Fibroblast of skin of right quadriceps (primary cell): ENCODE measurements around the gene GALNT9.

Source experiments
- DNase-seq: peaks from one replicate; pipeline ENCODE4 v3.0.0-alpha.2; 2013

The GALNT9 gene

DNA sequence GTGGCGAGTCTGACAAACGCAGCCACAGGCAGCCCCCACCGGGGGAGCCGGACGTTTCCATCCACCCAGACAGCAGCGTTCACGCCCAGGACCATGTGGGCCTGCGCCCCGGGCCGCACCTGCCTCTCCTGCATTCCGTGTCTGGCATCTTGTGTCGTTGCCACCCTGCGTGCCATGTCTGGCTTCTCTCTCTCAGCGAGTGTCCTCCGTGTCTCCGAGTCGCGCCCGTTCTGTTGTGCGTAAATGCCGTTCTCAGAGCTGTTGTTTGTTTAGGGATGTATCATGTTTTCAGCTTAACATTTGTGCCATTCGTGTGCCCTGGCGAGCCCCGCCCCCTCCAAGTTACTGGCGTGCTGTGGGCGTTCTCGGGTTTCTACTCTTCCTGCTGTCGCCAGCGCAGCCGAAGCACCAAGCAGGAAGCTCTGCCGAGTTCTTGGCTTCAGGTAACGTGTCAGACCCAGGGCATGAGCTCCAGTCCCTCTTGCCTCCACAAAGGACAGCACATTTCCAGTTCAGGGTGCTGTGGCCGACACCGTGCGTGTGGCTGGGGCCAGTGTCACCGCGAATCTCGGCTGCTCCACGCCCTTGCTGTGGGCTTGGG is 150.5 kb downstream of the GALNT9 start:
- DNase-seq = no peak

DNA sequence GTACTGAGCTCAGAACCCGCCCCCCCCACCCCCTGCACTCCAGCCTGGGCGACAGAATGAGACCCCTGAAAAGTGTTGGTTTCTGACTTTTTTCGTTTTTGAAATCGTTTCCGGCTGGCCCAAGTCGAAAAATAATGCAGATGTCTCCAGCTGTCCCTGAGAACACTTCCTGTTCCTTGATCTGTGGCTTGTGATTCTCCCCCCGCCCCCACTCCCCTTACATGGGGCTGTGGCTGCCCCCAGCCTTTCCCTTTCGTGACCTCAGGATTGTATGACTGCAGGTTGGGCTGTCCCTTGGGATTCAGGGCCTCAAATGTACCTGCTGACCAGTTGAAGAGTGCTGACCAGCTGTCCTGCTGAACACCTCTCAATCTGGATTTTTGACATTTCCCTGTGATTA is 151.1 kb downstream of the GALNT9 start:
- DNase-seq = no peak

DNA sequence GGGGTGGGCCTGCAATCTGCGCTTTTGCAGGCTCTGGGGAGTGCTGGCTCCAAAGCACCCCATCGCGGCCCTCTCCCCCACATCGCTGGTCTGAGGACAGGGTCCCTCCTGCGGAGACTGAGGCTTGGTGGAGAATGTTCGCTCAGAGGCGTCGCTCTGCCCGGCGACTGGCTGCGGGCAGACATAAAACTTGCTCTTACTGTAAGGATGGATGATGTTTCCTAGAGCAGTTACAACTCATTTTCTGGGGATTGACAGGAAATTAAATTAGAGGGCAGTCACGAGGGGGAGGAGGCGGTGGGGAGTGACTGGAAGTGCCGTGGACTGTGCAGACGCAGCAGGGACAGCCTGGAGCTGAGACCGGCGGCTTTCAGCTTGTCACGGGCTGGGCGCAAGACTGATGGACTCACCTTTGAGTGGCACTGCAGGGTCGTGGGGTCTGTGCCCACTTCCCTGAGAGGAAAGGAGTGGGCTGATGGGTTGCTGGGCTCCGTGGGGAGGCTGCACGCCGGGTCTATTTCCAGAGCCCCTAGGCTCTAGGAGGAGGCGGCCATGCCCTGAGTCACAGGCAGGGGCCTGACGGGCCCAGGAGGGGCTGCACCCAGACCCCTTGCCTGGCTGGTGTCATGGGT is 152.4 kb downstream of the GALNT9 start:
- DNase-seq = no peak

DNA sequence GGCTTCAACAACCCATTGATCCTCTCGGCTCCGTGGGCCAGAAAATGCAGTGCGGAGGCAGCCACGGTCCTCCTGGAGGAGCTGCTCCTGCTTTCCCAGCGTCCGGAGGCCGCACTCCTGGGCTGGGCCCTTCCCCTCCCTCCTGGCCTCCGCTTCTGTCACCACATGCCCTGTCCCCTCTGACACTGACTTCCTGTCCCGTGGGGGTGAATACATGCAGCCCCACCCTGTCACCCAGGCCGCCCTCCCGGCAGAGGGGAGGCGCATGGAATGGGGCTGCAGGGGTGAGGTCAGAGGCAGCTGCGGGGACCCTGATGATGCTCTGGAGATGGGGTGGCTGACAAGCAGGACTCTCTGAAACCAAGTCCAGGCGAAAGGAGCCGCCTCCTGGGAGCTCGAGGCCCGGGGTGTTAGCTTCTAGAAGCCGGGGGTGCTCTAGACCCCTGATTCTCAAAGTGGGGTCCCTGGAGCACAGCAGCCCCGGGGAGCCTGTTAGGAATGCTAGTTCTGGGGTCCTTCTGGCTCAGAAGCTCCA is 152.9 kb downstream of the GALNT9 start:
- no peak for DNase-seq

DNA sequence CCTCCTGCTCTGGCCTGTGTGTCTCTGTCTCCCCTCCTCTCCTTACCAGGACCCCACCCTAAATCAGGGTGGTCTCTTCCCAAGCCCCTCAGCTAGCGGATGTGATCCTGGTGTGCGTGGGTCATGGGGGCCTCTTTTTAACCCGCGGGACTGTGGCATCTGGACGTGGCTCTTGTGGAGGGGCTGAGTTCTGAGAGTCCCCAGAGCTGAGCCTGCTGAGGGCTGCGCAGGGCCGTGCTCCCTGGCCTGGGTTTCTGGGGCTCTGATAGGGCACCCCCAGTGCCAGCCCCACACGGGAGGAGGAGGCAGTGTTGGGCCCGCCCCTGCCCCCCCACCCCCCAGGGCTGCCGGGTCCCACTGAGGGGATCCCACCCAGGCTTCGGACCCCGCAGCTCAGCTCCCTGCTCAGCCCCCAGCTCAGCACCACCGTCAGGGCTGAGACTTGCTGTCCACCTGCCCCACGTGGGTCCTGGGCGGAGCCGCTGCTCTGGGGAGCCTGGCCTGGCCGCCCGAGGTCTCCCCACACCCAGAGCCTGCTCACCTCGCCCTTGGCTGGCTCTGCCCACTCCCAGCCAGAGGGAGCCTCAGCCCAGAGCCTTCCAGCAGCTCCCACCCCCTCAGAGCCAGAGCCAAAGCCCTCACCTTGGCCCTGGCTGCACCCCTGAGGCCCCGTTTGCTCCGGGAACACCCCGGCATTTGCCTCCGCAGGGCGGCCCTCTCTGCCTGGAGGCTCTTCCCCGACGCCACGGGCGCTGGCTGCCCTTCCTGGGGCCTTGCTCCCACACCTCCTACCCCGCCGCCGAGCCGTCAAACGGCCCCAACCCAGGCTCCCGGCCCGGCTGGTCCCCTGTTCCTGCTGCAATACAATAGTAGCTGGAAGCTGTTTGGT is 153.6 kb downstream of the GALNT9 start:
- DNase-seq = no peak

DNA sequence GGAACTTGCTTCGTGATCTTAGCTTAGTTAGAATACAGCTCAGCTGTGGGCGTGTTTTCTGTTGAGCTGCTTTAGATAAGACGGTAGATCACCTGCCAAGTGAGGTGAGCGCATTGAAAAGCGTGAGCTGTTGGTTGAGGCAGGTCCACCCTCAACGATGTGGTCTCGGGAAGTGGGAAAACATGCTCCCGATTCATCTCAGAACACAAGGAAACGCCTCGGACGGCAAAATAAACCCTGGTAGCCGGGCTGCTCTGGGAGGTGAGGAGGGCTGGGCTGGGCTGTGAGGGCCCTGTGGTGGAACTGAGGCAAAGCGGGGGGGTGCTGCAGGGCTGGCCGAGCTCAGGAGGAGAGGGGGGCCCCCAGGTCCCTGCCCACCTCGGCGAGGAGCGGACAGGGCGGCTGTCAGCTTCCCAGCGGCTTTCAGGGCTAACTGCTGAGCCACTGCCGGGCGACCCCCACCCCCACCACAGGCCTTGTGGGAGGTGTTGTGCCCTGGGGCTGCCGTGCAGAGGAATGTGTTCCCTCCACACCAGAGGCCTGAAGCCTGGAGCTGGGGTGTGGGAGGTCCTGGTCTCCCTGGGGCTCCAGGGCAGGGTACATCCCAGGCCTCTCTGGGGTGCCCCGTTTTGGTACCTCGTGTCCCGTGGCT is 154.4 kb downstream of the GALNT9 start:
- DNase-seq = no peak

DNA sequence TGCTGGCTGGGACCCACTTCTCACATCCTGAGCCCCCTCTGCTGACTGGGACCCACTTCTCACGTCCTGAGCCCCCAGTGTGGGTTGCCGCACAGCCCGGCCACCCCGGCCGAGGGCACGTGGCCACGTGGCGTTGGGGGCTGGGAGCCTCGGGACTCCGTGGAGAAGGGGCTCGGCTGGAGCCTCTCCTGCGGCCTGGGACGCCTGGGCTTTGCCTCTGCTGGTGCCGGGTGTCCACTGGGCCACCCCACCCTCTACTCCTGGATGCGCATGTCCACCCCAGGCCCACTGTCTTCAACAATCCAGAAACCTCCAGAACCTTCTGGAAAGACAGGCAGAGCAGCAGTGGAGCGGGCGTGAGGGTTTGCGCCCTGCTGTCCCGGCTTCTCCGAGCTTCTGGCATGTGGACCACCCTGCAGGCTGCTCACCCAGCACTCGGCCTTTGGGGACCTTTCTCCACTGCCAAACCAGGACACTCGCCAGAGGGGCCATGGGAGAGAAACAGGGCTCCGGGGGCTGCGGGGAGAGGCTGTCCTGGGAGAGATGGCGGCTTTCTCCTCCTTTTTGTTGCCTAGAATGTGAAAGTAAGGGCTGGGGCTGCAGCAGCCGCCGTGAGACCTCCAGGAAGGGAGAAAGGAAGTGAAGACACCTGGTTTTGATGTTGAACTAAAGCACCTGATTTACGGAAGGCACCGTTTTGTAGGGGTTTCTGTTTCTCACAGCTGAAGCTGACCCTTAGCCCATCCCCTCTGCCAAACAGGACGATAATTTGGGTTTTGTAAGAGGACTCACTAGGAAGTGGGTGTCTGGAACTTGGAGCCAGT is 155.2 kb downstream of the GALNT9 start:
- DNase-seq = no peak

DNA sequence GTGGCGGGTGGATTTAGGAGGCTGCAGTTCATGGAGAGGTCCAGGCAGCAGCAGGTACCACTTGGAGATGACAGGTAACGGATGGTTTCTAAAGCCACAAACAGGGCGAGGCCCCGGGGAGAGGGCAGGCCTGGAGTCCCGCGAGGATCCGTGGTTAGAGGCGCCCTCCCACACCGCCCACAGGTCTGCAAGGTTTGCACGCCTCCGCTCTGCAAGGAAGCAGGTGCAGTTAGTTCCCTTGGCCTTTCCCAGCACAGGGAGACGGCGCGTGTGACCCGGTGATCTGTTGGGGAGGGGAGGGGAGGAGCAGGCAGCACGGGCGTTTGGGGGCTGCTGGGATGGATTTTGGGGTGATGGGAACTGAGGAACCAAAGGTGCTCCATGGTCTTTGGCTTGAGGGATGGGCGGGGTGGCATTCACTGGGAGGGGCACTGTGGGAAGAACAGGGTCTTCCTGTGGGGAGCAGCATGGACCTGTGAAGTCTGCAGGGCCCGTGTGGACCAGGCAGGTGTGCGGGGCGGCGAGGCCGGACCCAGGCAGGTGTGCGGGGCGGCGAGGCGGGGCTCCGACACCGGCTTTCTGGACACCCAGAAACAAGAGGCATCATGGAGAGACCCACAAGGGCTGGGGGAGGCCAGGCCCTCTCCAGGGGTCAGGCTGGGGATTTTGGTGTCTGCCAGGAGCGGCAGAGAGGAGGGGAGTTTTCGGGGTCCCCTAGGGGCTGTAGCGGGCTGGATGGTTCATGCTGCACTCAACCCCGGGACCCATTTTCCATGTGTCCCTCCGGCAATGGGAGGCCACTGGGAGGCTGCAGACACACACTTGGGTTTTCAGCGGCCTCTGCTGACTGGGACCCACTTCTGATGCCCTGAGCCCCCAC is 156.0 kb downstream of the GALNT9 start:
- DNase-seq = no peak

DNA sequence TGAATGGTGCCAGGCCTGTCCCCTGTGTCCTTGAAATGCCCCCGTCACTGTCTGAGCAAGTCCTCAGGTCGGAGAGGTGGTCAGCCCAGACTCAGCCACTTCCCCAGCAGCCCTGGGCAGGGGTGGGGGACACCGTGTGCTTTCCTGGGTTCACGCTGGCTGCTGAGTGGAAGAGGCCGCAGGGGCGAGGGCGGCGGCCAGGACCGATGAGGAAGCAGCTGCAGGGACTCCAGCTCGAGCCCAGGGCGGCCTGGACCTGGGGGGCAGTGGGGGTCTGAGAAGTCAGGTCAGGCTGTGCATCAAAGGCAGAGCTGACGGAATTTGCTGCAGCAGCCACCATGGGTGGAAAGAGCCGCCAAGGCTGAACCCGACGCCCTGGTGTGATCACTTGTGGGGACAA is 156.8 kb downstream of the GALNT9 start:
- DNase-seq = no peak

DNA sequence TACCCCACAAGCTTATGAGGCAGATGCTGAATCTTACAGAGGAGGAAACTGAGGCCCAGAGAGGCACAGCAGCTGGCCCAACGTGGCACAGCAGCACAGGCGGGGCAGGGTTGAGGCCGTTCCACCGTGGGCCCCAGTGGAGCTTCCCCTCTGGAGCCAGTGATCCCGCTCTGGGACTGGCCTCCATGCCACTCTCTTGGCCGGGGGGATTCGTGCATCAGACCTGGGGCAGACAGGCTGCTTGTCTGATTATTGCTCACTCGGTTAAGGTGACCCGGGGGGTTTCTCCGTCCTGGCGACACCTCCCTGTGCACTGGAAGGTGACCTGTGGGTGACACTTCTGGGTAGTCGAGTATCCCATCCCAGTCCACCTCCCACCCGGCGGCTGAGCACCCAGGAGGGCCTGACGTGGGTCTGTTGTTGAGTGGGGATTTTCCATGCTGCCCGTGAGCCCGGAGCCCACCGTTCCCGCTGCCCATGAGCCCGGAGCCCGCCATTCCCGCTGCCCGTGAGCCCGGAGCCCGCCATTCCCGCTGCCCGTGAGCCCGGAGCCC is 157.3 kb downstream of the GALNT9 start:
- DNase-seq = no peak

DNA sequence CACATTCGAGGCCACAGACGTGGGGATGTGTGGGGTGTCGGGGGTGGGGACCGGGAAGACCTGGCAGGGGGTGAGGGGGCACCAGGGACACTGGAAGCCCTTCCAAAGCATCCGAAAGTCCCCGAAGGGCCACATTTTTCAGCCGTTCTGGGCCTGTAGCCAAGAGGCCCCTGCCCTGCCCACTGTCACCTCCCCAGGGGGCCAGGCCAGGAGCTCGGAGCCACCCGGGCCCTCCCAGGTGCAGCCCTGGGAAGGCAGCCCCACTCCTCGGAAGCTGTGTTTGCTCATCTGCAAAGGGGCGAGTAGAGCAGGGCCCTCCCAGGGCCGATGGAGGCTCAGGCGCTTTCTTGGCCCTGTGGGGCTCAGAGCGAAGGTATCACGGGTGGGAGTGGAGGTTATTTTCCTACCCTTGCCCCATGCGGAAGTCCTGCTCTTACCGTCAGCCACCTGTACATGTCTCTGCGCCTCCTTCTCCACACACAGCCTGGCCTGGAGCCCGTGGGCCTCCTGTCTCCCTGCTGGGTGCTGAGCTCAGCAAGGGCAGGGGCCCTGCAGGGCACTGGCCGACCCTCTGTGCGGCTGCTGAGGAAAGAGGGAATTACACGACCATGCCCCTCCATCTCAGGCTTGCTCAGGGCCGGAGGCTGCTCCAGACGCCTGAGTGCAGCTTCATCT is 158.0 kb downstream of the GALNT9 start:
- DNase-seq = no peak

DNA sequence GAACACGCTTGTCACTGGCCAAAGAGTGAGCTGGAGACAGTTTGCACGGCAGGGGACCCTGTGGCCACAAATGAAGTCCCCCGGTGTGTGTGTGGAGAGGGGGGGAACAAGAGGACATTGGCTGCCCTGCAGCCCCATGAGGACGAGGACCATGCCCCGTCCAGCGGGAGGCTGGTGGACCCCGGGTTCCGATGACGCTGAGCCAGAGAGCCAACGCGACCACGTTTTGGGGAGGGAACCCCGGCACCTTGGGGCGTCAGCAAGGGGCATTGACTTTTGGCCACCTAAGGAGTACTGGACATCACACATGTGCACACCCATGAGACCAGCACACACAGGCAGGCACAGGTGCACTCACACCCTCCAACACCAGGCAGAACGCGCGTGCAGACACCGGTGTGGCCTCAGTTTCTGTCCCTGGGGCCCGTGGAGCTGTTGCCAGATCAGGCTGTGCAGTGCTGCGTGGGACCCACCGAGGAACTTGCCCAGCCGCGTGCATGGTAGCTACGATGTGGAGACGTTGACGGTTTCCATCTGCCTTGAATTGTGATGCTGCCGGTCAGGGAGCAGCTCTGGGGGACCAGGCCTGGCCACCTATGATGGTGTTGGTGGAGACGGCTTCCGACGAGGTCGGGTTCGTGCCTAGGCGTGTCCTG is 158.6 kb downstream of the GALNT9 start:
- no peak for DNase-seq

DNA sequence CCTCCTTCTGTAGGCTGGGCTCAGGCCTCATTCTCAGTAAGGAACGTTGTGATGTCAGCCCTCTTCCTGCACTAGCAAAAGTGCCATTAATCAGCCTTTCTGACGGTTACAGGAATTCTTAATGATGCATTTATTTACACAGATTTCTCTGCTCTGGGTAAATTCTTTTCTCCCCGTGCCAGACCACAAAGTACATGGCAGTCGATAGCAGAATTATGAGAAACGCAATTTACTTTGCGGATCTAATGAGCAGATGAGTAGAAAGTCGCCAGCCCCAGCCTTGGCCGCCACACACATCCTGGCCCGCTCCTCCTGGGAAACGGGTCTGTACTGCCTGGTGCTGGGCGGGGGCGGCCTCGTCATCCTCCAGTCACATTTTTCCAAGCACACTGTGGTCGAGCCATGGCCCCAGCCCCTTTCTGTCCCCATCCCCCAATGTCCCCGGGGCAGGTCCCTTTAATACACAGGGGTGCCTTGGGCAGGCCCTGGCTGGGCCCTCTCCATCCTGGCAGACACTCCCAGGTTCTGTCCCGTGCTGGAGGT is 159.2 kb downstream of the GALNT9 start:
- DNase-seq = peak; percentile 86

DNA sequence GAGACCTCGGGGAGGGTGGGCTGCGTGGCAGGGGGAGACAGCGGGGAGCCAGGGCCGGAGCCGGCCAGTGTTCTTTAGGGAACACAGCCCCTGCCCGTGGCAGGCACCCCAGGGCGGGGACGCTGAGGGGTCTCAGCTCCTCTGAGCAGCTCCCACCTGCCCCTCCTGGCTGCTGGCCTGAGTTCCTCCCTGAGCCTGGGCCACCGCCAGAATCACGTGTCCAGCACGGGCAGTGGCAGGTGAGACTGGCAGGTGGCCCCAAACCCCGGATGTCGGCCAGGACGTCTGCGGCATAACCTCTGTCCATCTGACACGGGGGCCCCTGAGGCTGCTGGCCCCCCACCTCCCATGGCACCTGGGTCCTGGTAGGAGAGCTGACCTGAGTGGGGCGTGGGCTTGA is 160.0 kb downstream of the GALNT9 start:
- no peak for DNase-seq

DNA sequence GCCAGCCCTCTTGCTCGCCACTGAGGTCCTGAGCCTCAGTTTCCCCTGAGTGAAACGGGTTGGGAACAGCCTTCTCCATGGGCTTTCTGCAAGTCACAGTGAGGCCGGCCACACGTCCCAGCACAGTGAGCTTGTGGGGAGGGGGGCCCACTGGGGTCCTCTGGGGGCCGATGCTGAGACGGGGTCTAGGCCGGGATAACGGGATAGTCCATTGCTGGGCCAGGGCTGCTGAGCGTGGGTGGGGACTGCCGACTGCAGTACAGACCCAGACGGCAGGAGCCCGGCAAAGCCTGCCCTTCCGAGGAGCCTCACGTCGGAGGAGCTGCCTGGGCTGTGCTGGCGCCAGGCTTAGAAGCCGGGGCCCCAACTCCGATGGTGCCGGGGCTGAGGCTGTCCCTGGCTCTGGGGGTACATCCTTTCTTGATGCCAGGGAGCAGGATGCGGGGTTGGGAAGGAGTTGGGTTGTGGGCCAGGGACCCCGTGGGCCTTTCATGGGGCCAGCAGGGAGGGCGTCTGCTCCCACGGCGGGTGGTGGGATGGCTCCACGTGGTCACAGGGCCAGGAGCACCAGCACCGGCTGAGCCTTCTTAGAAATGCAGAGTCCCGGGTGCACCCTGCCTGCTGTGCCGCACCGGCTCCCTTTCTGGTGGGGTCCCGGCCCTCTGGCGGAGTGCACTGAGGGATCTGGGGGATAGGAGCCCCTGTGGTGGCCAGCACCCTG is 160.9 kb downstream of the GALNT9 start:
- DNase-seq = no peak

DNA sequence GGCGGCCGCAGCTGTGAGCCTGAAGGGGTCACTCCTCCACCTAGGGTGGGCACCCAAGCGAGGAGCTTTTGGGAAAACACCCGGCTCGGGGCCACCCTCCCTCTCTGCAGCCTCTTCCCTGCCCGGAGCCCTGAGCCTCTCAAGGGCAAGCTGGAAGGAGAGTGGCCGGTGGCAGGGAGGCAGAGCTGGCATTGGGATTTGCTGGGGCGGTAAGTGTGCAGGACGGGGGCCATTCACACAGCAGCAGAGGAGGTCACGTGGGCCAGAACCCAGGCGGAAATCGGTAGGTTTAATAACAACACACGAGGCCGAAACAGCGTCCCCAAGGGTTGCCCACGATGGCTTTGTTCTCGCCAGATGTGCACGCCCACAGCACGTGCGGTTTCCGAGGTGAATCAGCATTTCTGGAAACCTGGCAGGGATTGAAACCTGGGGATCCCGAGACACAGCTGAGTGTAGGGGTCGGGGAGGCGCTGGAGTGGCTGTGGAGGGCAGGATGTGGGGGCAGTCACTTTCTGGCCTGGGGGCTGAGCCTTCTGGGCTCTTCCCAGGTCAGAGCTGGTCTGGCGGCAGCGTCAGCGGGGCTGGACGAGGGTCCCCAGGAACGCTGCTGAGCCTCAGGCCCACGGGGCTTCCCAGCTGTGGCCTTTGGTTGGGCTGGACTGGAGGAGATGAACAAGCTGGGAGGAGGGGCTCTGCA is 161.6 kb downstream of the GALNT9 start:
- DNase-seq = no peak

DNA sequence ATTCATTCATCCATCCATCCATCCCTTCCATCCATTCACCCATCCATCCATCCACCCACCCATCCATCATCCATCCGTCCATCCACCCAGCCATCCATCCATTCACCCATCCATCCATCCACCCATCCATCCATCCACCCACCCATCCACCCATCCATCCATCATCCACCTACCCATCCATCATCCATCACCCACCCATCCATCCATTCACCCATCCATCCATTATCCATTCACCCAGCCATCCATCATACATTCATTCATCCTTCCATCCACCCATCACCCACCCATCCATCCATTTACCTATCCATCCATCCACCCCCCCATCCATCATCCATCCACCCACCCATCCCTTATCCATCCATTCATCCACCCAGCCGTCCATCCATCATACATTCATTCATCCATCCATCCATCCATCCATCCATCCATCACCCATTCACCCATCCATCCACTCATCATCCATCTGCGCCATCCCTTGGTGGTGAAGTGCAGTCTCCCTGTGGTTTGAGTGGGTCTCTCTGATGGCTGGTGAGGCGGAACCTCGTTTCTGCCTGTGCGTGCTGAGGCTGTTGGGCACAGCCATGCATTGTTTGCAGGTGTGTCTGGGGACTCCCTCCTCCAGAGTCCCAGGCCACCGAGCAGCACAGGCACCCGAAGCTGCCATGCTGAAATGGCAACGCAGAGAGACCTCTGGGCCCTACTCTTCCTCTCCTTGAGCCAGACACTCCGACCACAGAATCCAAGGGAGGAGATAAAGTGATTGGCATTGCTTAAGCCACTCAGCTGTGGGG is 162.4 kb downstream of the GALNT9 start:
- DNase-seq = no peak
